ENCODE data around the gene OLAH.
"Not testable (repeated sequence)": the region's sequence is repeated elsewhere in the genome, so short reads cannot be mapped to it uniquely, and the experiment has no call there.

OLAH gene

DNA sequence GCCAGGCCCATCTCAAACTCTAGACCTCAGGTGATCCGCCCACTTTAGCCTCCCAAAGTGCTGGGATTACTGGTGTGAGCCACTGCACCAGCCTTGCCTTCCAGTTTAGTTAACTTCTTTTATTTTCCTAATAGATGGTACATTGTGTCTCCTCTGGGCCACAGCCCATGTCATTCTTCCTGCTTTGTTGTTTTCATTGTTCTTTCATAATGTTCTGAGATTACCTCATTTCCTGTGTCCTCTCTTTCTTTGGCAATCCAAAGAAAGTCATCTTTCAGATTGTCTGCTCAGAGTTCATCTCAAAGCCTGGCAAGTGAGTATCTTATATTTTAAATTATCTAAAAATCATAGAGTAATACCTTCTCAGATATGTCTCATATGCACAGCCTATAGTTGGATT, at the start of gene OLAH:
OLAH (plus strand) TSS at position 270 of the 400 bp plus-strand sequence. CDS start 3,346 bp downstream, outside the sequence.
- DNase-seq: no peak

DNA sequence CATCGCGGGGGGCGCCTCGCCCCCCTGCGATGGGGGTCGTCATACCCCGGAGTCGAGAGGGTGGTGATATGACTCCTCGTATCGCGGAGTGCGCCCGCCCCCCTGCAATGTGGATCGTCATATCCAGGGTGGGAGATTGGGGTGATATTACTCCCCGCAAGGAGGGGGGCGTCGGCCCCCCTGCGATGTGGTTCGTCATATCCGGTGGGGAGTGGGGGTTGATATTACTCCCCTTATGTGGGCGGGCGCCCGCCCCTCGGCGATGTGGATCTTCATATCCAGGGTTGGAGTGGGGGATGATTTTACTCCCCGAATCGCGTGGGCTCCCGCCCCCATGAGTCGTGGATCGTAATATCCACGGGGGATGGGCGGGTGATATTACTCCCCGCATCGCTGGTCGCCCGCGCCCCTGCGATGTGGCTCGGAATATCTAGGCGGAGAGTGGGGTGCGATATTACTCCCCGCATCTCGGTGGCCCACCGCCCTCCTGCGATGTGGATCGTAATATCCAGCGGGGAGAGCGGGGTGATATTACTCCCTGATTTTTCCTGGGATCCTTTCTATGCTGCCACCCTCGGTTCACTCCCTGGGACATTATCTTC, 47.7 kb upstream of the OLAH start:
- no peak for DNase-seq

DNA sequence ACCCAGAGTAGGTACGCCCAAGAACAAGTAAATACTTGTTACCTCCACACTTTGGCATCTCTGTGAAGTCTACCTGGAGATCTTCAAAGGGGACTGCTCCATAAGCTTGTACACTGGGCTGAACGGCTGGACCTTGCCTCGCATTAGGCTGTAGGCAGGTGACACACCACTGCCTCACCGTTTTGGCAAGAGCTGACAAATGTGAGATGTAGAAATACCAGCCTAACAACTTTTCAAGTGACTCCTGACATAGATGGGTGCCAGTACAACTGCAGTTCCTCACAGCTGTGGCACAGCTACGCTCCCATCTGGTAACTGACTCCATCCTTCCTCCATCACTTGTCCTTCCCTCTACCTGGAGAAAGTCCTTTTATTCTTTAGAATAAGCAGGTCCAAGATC, 30.2 kb upstream of the OLAH start:
- not testable (repeated sequence) for DNase-seq

DNA sequence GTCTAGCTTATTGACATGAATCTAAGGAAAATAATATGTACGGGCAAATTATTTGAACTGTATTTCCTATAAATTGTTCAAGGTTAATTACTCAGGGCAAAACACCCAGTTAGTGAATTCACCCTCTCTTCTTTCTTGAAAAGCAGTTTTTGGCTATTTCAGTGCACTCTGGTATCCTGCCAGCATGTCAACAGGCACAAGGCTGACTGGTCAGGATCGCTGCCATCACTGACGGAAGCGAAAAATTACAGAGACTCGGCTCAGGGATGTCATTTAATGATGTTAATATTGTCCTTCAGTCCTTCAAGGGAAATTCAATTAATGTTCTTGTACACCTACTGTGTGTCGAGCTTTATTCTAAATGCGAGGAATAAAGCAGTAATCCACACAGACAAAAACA, 28.3 kb upstream of the OLAH start:
- DNase-seq: no peak

DNA sequence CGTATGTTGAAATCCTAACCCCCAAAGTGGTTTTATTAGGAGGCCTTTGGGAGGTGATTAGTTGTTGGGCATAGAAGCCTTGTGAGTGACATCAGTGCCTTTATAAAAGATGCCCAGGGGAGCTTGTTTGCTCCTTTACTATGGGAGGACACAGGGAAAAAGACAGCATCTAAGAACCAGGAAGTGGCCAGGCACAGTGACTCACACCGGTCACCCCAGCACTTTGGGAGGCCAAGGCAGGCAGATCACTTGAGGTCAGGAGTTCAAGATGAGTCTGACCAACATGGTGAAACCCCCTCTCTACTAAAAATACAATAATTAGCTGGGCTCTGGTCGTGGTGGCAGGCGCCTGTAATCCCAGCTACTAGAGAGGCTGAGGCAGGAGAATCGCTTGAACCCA, 22.8 kb upstream of the OLAH start:
- not testable (repeated sequence) for DNase-seq

DNA sequence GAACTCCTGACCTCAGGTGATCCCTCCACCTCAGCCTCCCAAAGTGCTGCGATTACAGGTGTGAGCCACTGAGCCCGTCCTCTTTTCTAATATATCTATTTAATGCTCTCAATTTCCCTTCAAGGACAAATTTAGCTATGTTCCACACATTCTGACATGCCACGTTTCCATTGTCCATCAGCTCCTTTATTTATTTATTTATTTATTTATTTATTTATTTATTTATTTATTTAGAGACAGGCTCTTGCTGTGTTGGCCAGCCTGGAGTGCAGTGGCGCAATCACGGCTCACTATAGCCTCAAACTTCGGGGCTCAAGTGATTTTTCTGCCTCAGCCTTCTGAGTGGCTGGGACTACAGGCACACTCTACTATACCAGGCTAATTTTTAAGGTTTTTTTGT, 20.7 kb upstream of the OLAH start:
- DNase-seq: not testable (repeated sequence)

DNA sequence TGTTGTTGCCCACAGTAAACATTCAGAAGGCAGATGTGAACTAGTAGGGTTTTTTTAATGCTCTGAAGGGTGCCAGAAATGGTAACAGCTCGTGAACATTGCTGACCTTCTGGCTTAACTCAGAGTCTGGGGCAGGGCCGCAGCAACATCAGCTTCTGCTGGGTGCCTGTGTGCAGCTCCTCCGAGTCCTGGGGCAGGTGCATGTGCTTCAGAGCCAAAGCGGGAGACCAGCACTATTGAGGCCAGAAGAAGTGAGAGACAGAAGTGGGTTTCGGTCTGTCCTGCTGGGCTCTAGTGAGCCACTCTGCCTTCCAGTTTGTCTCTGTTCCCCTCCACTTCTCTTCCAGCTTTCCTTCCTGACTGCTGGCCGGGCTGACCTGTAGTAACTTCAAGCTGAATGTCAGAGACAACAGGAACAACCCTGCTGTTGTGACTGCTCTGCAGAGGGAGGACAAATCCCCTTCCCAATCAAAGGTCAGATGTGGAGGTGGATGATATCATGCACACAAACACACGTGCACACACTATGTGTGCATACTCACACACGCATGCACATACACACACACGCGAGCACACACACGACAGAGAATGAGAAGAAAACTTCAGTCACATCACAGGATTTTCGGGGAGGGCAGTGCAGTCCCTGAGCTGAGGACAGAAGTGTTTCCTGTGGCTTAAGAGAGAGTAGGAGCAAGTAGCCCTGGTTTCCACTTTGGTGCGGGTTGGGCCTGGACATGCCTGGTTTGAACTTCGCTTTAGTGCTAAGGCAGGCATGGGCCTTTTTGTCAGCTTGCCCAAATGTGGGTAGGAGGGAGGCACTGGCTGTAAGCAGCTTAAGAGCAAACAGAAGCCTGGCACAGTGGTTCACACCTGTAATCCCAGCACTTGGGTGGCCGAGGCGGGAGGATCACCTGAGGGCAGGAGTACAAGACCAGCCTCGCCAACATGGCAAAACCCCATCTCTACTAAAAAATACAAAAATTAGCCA, 19.4 kb upstream of the OLAH start:
- not testable (repeated sequence) for DNase-seq

DNA sequence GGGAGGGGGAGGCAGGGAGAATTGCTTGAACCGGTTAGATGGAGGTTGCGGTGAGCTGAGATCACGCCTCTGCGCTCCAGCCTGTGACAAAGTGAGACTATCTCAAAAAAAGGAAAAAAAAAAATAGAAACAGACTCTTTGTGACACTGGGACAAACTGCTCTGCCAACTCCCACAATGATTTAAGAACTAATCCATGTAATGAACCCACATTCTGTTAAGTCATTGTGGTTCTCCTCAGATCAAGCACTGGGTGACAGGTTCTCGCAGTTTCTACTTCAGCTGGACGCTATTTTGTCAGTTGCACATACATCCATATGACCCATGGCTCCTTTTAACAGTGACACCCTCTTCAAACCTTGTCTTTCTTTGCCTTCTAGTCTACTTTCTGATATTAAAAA, 18.7 kb upstream of the OLAH start:
- not testable (repeated sequence) for DNase-seq

DNA sequence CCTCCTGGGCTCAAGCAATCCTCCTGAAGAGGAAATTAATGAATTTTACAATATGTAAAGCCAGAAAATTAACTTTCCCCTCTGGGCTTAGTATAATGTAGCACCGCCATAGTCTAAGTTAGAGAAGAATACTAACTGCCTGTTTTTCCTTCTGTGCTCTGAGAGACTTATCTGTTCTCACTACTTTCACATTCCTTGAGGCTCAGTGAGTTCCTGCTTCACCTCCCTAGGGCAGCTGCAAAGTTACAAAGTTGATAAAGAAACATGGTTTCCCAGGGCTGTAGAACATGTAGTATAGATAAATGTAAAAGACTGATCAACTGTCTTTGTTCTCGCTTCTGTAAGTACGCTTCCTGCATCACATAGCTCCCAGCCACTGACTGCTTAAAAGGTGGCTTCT, 16.0 kb upstream of the OLAH start:
- DNase-seq: no peak

DNA sequence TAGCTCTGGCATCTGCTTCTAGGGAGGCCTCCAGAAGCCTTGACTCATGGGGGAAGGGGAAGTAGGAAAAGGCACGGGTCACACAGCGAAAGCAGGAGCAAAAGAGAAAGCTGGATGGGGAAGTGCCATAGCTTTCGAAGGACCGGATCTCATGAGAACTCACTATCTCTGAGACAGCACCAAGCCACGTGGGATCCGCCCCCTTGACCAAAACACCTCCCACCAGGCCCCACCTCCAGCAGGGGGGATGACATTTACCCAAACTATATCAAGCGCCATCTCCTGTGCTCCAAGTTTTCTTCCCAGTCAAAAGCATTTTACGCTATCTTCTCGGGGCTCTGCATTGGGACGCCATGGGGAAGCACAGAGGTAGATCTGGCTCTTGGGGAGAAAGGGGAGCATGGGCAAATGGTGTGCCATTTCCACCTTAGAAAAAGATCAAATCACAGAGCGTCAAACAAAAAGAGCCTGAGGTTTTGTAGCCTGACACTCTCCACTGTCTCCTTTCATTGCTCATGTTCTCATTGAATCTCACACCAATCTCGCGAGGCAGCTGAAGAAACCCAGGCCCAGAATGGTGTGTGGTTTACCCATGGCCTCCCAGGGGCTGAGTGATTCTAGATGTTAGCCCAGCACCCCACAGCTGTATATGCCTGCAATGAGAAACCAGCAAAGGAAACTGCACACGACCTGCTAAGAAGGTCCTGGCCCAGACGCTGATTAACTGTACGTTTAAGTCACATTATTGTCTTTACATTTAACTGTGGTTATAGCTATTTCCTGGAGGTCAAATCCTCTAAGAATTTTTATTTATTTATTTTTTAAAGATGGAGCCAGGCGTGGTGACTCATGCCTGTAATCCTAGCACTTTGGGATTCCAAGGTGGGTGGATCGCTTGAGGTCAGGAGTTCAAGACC, 8.1 kb upstream of the OLAH start:
- no peak for DNase-seq

DNA sequence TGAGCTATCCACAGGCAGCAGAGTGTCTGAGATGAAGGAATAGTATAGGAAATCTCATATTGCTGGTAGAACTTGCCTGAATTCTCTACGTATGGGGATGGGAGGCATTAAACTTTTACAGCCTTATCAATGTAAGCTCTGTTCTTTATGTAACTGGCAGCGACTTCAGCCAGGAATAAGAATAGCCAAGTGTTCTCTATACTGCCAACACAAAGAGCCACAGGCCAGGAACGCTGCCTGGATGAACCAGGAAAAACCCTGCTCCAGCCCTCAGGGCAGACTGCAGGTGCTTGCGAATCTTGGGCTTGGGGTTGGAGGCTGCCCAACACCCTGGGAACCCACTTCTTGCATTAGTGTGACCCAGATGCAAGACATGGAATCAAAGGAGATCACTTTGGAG, 6.1 kb upstream of the OLAH start:
- DNase-seq: no peak

DNA sequence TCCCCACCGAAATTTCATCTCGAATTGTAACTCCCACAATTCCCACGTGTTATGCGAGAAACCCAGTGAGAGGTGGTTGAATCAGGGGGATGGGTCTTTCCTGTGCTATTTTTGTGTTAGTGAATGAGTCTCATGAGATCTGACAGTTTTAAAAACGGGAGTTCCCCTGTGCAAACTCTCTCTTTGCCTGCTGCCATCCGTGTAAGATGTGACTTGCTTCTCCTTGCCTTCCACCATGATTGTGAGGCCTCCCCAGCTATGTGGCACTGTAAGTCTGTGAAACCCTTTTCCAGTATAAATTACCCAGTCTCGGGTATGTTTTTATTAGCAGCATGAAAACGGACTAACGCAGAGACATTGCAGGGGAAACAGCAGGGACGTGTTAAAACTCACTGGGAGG, 5.3 kb upstream of the OLAH start:
- DNase-seq: no peak

DNA sequence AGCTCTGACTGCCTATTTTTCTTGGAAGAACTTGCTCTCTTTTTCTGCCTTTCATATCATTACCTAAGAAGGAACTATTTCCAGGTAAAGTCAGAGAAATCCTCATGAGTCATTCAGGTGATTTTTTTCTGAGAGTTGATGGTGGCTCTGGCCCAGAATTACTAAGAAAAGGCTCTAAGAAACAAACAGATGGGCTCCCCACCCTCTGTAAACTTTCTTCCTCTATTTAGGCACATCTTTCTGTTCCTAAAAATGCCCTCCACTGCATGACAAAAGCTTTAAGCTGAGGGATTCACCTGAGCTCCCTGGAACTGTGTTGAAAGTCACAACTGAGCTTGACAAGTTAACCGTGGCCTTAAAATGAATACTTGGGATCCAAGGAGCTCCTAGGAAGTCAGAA, 1.6 kb downstream of the OLAH start:
- no peak for DNase-seq

DNA sequence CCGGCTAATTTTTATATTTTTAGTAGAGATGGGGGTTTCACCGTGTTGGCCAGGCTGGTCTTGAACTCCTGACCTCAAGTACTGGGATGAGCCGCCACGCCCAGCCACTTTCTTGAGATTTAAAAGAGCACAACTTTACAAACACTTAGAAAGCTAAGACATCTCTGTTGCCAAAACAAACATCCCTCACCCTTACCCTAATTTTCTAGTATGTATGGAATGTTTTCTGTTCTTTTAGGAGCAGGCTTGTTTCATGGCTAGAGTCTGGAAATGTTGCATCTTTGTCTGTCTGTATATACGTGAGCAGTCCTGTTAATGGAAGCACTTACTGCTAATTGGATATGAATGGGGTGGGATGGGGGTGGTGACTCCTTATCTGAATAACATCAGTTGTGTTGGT, 2.9 kb downstream of the OLAH start:
- DNase-seq: no peak

DNA sequence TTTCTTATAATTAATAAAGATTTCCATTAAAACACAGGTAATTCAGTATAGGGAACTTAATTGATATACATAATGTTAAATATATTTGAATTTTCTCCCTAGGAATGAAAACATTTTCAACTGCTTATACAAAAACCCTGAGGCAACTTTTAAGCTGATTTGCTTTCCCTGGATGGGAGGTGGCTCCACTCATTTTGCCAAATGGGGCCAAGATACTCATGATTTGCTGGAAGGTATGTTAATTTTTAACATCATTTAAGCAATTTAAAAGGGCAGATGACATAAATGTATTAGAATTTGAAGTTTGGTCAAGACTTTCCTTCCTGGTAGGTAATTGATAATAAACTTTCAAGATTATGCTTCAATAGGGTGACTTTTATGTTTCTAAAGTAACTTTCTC, 5.8 kb downstream of the OLAH start:
- no peak for DNase-seq

DNA sequence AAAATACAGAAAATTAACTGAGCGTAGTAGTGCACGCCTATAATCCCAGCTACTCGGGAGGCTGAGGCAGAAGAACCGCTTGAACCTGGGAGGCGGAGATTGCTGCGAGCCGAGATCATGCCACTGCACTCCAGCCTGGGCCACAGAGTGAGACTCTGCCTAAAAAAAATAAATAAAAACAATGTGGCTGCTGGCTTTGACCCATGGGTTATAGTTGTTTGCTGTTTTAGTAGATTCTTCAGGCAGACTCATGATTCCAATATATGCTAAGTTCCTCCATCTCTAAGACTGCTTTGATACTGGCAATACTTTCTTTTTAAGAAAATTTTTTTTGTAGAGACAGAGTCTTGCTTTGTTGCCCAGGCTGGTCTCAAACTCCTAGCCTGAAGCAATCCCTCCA, 8.4 kb downstream of the OLAH start:
- DNase-seq: no peak

DNA sequence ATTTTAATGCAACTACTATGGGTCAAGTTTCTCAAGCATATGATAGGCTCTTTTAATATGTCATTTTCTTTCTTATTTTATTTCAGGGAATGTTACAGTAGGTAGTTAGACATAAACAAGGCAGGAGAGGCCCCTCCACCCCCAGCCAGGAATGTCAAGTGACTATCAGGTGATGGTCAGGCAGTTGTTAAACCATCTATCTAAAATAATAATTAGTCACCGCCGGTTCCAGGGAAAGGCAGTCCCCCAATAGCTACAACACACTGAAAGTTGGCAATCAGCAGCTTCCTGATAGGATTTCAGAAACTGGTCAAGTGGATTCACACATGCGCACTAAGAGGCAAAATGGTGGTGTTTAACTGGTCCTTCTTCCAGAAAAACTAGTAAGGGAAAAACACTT, 9.3 kb downstream of the OLAH start:
- DNase-seq: no peak

DNA sequence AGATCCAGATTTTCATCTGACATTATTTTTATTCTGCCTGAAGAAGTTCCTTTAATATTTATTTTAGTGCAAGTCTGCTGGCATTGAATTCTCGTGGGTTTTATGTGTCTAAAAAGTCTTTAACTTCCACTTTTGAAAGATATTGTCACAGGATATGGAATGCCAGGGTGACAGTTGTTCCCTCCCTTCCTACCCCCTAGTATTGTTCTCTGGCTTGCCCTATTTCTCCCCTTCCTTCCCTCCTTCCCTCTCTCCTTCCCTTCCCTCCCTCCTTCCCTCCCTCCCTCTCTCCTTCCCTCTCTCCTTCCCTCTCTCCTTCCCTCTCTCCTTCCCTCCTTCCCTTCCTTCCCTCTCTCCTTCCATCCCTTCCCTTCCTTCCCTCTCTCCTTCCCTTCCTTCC, 14.9 kb downstream of the OLAH start:
- DNase-seq: no peak

DNA sequence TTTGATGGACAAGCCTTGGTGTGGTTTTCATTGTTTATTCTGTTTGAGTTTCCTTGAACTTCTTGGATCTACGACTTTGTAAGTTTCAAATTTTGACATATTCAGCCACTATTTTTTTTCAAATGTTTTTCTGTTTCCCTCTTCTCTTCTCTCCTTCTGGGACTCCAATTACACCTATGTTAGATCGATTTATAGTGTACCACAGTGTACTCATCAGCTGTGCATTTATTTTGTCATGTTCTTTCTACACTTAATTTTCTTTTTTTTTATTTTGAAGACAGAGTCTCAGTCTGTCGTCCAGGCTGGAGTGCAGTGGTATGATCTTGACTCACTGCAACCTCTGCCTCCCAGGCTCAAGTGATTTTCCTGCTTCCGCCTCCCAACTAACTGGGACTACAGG, 16.2 kb downstream of the OLAH start:
- DNase-seq: no peak

DNA sequence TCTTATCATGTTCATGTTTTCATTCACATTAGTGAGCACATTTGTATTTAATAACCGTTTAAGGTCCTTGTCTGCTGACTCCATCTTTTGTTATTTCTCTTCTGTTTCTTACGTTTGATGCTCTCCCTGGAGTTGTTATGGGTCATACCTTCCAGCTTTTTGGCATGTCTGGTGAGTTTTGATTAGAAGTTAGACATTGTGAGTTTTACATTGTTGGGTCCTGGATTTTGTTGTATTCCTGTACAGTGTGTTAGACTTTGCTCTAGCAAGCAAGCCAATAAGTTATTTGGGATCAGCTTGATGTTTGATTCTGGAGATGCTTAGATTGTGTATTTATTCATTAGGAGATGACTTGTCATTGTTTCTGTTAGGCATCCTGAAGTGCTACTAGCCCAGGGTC, 16.9 kb downstream of the OLAH start:
- DNase-seq: no peak

DNA sequence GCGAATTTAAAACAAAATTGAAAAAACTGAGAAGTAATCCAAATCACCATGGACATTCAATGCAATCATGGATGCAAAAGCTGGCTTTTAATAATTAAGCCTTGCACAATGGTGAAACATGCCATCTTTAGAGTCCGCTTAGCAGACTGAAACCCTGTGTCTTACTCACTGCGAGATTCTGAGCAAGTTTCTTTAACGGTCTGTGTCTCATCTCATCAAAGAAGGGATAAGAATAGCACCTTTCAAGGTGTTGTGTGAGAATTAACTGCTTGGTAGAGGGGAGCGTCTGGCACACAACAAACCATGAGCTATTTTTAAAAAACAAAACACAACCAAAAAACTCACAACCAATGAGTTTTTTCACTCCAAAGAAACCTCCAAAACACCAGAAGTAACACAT, 23.4 kb downstream of the OLAH start:
- no peak for DNase-seq

DNA sequence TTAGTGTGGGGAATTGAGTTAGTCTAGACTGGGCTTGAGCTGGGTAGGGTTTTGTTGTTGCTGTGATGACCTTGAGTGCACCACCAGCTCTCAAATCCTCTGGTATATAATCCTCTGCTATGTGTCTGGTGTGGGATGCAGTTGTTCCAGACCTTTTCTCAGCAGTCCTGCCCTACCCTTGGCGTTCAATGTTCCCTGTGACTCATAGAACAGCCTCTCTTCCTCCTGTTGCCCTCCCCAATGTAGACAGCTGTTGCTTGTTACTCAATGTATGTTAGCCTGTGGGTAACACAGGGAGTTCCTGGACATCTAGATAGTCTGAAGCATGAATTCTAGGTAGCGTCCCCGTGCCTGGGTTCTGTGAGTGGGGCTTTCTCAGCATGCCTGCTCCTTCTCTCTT, 25.1 kb downstream of the OLAH start:
- no peak for DNase-seq

DNA sequence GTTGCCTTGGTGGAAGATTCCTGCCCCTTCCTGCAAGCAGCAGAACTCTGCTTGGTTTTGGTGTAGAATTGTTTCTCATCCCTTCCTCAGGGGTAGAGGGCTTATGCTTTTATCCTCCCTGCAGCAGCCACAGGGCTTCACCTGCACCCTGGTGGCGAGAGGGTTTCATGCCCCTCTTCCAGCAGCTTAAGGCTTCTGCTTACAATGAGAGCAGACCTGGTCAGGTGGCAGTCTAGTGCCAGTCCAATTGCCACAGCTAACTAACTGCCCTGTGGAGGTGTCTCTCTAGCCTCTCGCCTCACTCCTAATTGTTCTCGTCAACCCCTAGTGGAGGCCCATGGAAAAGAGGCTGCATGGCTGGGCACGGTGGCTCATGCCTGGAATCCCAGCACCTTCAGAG, 25.5 kb downstream of the OLAH start:
- DNase-seq: no peak
